T follicular helper cell (primary cell): ENCODE measurements around the gene CPT1B.
"Not testable (repeated sequence)": the region's sequence is repeated elsewhere in the genome, so short reads cannot be mapped to it uniquely, and the experiment has no call there.

Experiments used
- DNase-seq: peaks from one replicate; pipeline ENCODE4 v3.0.0-alpha.2; 2020; ENCODE audit warnings: low read depth
- total RNA-seq, 2 experiments: gene quantifications; one replicate each; lab custom pipeline; 2026; lab: John Stamatoyannopoulos, UW

CPT1B gene
- total RNA-seq, result 1.3 to 2.6 reads per million in 2 experiments

DNA sequence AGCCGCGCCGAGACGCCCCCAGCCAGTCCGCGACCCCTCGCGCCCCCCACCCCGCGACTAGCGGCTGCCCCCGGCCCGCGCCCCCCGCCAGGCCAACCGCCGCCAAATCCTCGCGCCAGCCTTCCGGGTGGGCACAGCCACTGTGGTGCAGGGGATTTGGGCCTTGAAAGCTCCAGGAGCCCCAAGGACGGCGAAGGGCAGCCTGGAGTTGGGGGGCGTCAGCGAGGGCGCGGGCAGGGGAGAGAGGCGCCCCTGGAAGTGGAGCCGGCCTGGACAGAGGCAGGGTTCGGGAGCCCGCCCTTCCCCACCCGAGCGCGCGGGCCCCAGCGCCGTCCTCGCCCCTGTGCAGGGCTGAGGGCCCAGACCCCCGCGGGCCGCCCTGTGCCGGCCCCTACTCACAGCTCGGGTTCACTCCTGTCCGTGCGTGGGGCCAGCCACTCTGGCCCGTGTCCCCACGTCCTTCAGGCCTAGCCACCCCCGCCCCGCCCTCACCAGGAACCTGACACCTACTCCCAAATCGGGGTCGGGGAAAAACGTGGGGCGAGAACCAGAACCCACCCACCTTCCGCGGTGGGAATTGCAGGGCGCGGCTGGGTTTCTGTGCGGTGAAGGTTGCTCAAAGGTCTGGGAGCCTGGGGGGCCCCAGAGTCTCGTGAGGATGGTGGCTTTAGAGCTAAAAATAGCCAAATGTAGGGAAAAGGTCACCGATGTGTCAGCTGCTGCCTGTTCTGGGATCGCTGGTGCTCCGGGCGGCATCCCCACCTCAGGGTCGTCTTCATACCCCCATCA is at the start of gene CPT1B:
Gene CPT1B (minus strand): TSS at position 441 of the 789 bp plus-strand sequence. CDS start 512 bp downstream, outside the sequence.
- DNase-seq, result no peak

DNA sequence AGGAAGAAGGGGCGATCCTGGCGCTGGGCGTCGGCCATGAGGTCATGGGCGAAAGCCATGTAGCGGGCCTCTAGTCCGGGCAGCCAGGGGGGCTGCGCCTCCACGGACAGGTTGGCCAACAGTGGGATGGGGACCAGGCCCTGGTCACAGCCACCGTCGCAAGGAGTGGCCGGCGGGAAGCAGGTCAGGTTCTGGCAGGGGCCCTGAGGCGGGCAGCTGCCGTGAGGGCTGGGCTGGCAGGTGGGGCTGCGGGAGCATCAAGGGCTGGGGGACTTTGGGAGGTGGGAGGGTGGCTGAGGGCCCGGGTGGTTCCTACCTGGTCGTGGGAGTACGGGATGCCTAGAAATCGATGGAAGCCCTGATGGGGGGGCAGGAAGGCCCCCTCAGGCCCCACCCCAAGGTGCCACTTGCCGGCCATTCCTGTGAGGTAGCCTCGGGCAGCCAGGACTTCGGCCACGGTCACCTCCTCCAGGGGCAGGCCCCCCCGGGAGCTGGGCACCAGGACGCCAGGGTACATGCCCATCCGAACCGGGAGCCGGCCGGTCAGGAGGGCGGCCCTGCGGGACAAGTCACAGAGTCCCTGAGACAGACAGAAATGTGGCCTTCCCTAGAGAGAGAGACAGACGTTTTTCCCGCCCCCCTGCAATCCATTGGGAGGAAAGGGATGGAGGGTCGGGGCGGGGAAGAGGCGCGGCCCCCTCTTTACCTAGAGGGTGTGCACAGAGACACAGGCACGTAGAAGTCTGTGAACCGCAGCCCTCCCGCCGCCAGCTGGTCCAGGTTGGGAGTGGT is 48.8 kb upstream of the CPT1B start:
- no peak for DNase-seq

GRCh38 chr22:50626314-50626849 is 48.2 kb upstream of the CPT1B start:
- DNase-seq, result no peak

GRCh38 chr22:50625568-50626313 is 47.5 kb upstream of the CPT1B start:
- no peak for DNase-seq

- no peak for DNase-seq
Observed at GRCh38 chr22:50625131-50625567, 46.9 kb upstream of the CPT1B start.

DNA sequence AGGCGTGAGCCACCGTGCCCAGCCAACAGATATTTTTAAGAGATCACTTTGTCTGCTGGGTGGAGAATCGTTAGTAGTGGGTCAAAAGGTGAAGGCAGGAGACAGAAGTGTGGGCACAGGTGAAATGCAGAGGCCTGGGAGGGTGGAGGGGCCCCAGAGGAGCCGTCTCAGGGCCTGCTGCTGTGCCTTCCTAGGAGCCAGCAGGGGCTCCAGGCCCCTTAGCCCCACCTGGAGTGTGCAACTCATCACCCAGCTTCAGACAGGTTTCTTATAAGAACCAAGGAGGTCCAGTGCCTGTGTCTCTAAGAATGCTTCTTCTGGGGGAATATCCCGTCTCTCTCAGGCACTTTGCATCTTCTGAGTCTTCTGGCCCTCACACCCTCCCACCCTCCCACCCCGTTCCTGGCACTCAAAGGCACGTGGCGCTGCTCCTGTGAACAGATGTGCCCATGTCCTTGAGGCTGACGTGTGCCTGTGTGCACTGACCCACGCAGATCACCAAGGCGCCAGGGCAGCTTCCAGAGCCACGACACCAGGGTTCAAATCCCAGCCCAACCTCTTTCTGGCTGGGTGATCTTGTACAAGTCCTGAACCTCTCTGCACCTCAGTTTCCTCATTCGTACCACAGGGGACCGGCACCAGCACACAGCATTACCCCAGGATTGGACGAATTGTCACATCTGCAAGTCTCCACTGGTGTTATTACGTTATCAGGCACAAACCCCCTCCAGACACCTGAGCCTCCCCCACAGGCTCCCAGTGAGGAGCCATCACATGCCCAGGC is 46.3 kb upstream of the CPT1B start:
- DNase-seq, result no peak

DNA sequence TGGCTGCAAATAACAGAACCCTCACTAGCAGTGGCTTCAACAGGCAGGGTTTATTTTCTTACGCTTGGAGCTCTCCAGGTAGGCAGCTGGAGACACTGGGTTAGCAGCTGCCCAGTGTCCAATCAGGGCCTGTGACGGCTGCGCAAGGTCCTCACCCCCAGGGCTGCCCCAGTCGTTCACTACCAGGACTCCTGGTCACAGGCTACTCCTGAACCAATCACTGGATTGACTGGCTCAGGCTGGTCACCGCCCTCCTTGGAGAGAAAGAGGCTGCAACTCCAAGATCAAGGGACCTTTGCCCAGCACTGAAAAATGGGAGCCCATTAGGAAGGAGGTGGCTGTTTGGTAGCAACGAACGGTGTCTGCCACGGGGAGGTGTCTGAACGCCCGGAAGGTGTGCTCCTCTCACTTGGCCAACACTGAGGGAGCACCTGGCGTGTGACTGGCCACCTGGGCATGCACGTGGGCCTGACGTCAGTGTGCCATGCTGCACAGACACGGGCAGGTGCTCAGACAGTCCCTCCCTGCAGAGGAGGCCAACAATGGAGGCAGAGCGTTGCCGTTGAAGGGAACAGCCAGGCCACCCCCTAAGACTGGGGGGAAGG is 44.6 kb upstream of the CPT1B start:
- no peak for DNase-seq

DNA sequence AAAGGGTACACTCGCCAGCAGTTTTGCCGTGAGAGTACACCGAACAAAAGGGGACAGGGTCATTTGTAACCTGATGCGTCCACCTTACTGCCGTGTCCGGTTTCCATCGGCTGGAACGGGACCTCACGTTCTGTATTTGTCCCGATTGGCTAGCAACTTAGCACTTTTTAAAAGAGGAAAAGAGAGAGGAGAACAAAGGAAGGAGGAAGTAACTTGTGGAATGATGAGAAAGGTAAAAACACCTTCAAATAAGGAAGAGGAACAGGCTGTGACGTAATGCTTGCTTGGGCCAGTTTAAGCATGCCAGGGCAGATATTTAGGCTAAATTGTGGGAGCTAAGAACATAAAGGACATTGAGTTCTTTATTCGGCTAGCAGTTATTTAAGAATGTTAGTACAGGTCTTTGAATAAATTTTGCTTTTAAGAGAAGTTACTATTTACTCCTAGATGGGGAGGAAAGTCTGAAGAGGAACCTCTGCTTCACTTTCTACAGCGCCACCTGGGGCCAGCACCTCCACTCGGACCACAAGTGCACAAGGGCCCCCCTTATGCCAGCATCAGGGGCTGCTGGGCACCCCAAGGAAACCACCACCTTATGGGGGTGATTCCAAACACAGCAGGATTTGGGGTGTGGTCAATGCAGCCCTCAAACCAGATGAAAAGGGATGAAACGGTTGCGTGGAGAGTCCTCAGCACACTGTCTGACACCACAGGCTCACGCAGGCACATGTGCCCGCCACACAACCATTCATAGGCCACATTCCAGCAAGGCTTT is 43.9 kb upstream of the CPT1B start:
- DNase-seq, result no peak

GRCh38 chr22:50621356-50621880 is 43.2 kb upstream of the CPT1B start:
- no peak for DNase-seq

DNA sequence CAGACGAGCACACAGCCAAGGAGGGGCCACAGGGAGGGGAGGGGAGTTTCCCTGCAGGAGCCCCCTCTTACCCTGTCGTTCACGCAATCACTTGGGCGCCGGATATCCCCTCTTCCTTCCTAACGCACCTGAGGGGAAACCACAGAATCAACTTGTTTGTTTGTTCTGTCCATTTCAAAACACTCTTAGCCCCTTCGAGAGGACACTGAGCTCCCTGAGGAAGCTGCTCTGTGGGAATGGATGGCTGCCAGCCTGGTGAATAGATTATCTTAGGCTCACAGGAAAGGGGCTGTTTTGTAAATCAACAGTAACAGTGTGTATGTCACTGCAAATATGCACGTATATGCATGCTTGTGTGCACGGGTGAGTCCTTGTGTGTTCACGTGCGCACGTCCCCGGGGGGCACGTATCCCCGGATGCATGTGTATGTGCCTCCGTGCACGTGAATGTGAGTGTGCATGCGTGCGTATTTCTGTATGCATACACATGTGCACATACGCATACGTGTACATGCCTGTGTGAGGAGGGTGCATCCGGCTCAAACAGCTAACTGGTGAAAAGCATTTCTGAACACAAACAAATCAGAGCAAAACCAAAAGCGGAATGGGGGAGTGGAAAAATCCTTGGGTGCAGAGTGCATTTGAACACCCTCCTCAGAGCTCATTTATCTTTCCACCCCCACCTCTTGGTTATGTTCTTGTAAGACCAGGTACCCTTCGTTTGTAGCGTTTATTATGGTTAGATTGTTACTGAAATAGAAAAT is 42.5 kb upstream of the CPT1B start:
- peak; percentile 87 for DNase-seq

GRCh38 chr22:50614296-50614695 is 36.1 kb upstream of the CPT1B start:
- not testable (repeated sequence) for DNase-seq

- DNase-seq, result no peak
Observed at GRCh38 chr22:50613291-50613981, 35.2 kb upstream of the CPT1B start.

DNA sequence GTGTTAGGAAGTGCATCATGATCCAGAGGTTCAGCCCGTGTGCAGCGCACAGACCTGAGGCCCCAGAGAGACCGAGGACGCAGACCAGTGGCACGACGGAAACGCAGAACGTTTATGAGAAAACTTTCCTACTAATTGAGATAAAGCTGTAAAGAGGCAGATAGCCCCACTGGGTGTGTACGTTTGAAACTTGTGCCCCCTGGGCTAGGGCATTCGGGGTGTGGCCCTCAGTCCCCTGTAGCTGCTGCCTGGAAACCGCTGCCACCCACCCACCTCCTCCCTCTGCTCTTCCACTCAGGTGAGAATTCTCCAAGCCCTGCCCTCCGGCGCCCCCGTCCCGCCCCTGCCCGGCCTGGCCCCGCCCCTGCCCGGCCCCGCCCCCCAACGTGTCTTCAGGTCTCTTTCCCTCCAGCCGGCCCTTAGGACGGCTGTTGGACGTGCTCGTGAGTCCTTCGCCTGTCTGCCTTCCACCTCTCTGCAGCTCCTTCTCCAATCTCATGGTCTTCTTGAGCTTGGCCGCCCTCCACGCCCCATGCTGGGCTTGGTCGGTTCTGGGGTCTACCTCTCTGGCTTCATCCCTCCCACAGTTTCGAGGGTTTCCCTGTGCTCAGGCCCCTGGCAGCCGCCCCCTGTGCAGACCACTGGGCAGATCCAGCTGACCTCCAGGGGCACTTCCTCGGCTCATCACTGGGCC is 34.4 kb upstream of the CPT1B start:
- no peak for DNase-seq

DNA sequence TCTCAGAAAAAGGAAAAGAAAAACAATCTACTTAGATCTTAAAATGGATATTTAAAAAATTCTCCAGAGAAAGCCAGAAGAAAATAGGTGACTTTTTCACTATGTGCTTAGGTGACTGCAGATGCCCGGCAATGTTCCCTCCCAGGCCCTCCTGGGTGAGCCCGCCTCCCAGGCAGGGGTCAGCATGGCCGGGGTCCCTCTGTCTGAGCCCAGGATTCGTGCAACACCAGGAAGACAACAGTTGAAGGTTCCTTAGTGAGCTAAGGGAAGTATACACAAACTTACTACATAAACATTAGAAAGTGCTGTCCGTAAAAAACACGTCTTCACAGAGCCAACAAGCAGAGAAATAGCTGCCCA is 33.9 kb upstream of the CPT1B start:
- no peak for DNase-seq

GRCh38 chr22:50611341-50612060 is 33.3 kb upstream of the CPT1B start:
- no peak for DNase-seq

DNA sequence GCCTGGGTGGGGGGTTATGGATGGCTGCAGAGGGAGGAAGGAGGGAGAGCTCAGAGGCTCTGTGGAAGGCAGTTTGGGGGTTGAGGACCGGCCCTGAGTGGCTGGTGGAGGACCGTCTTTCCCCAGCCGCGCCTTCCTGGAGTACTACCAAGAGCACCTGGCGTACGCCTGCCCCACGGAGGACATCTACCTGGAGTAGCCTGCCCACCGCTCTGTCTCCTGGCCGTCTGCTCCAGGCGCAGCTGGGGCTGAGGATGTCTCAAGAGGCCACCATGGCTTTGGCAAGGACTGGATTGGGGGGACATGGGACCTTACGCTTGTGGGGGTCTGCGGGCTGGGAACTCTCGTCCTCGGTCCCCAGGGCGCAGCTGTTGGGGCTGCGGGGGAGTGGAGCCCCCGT is 32.4 kb upstream of the CPT1B start:
- DNase-seq, result no peak

DNA sequence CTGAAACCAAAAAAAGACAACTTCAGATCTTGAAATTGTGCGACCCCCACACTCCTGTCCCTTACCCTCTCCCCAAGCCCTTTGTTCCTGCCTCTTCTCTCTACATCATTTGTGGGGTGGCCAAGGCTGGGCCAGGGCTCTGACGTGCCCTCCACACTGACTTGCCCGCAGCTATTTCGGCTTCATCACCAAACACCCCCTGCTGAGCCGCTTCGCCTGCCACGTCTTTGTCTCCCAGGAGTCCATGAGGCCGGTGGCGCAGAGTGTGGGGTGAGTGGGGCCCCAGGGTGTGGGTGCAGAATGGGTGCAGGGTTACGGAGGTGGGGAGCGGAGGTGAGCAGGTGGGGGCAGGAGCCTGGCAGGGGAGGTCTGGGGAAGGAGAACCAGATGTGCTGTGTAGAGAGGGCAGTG is 31.8 kb upstream of the CPT1B start:
- DNase-seq, result no peak
